Measurements from ENCODE around the gene PAX1. TPM values are rescaled to one million over a fixed set of nuclear protein-coding genes. Genes with fewer than 3 reads are reported as not detected.

The PAX1 gene
- total RNA-seq, 1 experiment from 2014 or later, result not detected

- H3K9me3 ChIP-seq (replicated peaks), result no peaks in the 10 kb centered on the region
- no peaks in the 10 kb centered on the region for H3K36me3 ChIP-seq
- DNase-seq, result no peak
- H3K4me1 ChIP-seq, result no peaks in the 10 kb centered on the region
- no peak overlapping the region for H3K27ac ChIP-seq
- H3K4me3 ChIP-seq, result no peak overlapping the region
- no peaks in the 10 kb centered on the region for H3K27me3 ChIP-seq
These were observed 35.8 kb downstream of the PAX1 start for GRCh38 chr20:21741266-21741665.

- no peak overlapping the region for H3K27ac ChIP-seq
- H3K27me3 ChIP-seq, result no peaks in the 10 kb centered on the region
- H3K4me1 ChIP-seq, result no peaks in the 10 kb centered on the region
- DNase-seq, result no peak
- no peak overlapping the region for H3K4me3 ChIP-seq
- no peaks in the 10 kb centered on the region for H3K9me3 ChIP-seq (replicated peaks)
- no peaks in the 10 kb centered on the region for H3K36me3 ChIP-seq
These were observed 57.2 kb downstream of the PAX1 start for GRCh38 chr20:21762646-21763045.

GRCh38 chr20:21767200-21767738 is 61.8 kb downstream of the PAX1 start:
- no peak overlapping the region for H3K4me3 ChIP-seq
- no peaks in the 10 kb centered on the region for H3K36me3 ChIP-seq
- H3K9me3 ChIP-seq (replicated peaks), result no peaks in the 10 kb centered on the region
- no peak for DNase-seq
- no peaks in the 10 kb centered on the region for H3K4me1 ChIP-seq
- no peak overlapping the region for H3K27ac ChIP-seq
- H3K27me3 ChIP-seq, result no peaks in the 10 kb centered on the region

- no peaks in the 10 kb centered on the region for H3K4me1 ChIP-seq
- H3K27me3 ChIP-seq, result no peaks in the 10 kb centered on the region
- no peak overlapping the region for H3K4me3 ChIP-seq
- no peak for DNase-seq
- no peaks in the 10 kb centered on the region for H3K36me3 ChIP-seq
- no peaks in the 10 kb centered on the region for H3K9me3 ChIP-seq (replicated peaks)
- no peak overlapping the region for H3K27ac ChIP-seq
These were observed 62.3 kb downstream of the PAX1 start for GRCh38 chr20:21767739-21768223.

Other genes with a start within 250 kb of the PAX1 start
- gene NKX2-2, start 191.6 kb upstream of the PAX1 start, total RNA-seq (2014; rRNA removed; shearing (Covaris generic)), result not detected in 2 replicates

Measured in SJCRH30 (cell line).